ENCODE results near the gene HECTD2.

DNA sequence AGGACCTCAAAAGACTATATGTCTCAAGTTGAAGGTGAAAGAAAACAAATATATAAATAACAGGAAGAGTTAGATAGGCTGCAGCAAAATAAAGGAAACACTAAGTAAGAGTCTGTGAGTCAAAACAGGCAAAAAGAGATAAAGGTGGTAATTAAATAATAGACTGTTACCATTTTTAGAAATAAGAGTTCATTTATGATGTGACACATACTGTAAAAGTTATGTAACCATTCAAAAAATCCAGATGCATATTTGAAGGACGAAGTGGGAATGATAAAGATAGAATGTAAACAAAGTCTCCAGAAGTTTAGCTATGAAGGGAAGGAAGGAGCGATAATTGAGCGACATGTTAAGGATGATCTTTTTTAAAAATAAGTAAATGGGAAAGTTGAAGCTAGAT, 50.5 kb downstream of the HECTD2 start:
- TF ChIP-seq CTCF (conservative IDR thresholded peaks at IDR 0.05; ENCODE audit: low read length) (no peak), EZH2phosphoT487 (IDR thresholded peaks at IDR 0.05; ENCODE audit: borderline replicate concordance, low read depth, low read length) (no peak)
